Kidney epithelial cell (primary cell): ENCODE data around the gene FAM98B. TPM values are rescaled to one million over a fixed set of nuclear protein-coding genes. Genes with fewer than 3 reads are reported as not detected.

Experiments used
- DNase-seq: peaks from one replicate; pipeline ENCODE4 v3.0.0-alpha.2; 2010; ENCODE audit warnings: low read depth
- H3K27me3 ChIP-seq: 2 replicates; pipeline ENCODE4 v1.6.0; 2011; ENCODE audit warnings: low read length; ENCODE audit not compliant: control insufficient read depth, insufficient read depth
- H3K36me3 ChIP-seq: 2 replicates; pipeline ENCODE4 v1.5.1; 2011; ENCODE audit warnings: low read length; ENCODE audit not compliant: control insufficient read depth, insufficient read depth
- H3K4me3 ChIP-seq: 2 replicates; pipeline ENCODE4 v1.5.1; 2011; ENCODE audit warnings: low read depth, mild to moderate bottlenecking, control low read depth, low read length
- total RNA-seq: library from RNA; depleted of rRNA; stranded (reverse); fragments of >200 nt; gene quantifications from 2 replicates; pipeline ENCODE4 v1.2.3, GENCODE V29; 2015
- TF ChIP-seq, protein P1 (sequence below): IDR thresholded peaks from 2 replicates; pipeline ENCODE4 v1.5.1; 2011; ENCODE audit warnings: mild to moderate bottlenecking, moderate library complexity, low read length, control low read depth, inconsistent platforms; ENCODE audit not compliant: insufficient read depth, poor library complexity, severe bottlenecking

FAM98B gene
- total RNA-seq, 1 donor from 2014 or later: 9.1 TPM

DNA sequence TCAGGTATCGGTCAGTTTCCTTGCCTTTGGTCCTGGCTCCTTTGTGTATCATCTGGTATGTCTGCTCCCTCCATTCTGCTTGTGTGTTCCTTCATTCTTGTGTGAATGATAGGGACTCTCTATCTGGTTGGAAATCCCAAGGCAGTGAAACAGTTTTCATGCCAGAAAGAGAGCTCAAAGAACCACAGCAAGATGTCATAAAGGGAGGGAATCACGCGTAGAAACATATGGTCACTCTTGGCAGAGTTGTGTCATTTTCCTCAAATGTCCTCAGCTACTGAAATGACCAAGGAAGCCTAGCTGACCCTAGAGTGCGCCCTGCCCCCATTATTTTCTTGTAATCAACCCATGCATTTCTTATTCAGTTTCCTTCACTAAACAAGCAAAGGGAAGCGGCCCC, 62.7 kb downstream of the FAM98B start:
- Histone ChIP-seq H3K27me3 (no peaks in the 10 kb centered on the region), H3K4me3 (no peak overlapping the region), H3K36me3 (no peaks in the 10 kb centered on the region)
- TF ChIP-seq, protein P1, sequence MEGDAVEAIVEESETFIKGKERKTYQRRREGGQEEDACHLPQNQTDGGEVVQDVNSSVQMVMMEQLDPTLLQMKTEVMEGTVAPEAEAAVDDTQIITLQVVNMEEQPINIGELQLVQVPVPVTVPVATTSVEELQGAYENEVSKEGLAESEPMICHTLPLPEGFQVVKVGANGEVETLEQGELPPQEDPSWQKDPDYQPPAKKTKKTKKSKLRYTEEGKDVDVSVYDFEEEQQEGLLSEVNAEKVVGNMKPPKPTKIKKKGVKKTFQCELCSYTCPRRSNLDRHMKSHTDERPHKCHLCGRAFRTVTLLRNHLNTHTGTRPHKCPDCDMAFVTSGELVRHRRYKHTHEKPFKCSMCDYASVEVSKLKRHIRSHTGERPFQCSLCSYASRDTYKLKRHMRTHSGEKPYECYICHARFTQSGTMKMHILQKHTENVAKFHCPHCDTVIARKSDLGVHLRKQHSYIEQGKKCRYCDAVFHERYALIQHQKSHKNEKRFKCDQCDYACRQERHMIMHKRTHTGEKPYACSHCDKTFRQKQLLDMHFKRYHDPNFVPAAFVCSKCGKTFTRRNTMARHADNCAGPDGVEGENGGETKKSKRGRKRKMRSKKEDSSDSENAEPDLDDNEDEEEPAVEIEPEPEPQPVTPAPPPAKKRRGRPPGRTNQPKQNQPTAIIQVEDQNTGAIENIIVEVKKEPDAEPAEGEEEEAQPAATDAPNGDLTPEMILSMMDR: no peak
- no peak for DNase-seq

DNA sequence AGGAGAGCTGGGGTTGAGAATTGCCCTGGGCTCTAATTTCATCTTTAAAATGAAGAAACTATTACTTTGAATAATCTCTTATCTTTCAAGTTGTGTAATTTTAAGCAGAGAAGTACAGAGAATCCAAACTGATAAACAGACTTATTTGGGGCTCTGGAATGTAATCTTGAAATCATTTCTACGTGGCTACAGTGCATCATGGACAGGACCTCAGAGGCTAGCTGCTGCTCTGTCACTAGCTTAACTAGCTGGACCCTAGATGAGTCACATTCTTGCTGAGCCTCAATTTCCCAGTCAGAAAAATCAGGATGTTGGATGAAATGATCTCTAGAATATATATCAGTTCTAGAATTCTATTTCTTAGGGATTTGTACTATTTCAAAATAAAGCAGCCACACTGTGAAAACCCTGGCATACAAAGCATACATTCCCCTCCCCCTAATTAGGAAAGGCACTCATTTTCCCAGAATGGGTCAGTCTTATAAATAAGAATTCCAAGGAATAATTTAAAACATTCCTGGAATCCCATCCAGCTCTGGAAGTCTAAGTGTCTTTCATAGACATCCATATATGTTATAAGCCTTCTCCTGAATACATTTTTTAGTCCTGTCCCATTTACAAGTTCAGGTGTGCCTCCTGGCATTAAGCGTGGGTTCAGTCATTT, 63.5 kb downstream of the FAM98B start:
- Histone ChIP-seq H3K36me3 (no peaks in the 10 kb centered on the region), H3K27me3 (no peaks in the 10 kb centered on the region)
- TF ChIP-seq, protein P1: no peak

DNA sequence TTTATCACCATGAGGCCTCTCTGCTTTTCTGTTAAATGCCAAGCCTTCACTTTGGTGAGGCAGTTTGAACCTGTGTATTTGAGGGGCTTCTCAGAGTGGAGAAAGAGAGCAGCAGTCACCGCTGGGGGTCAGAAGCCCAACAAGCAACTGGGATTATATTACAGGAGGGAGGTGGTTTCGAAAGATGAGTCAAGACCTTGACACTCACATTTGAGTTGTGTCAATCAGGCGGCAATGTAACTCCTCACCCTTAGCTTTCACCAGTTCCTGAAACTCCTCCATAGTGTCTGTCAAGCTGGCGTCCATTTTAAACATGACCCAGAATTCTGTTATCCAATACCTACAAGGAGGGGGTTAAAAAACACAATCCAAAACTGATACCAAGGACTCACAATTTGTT, 64.2 kb downstream of the FAM98B start:
- no peak for DNase-seq
- no peaks in the 10 kb centered on the region for H3K27me3 ChIP-seq
- TF ChIP-seq, protein P1: no peak
- no peak overlapping the region for H3K4me3 ChIP-seq
- H3K36me3 ChIP-seq: no peaks in the 10 kb centered on the region

More for the DNA sequence above, 63.5 kb downstream of the FAM98B start:
- no peak overlapping the region for H3K4me3 ChIP-seq
- DNase-seq: no peak

DNA sequence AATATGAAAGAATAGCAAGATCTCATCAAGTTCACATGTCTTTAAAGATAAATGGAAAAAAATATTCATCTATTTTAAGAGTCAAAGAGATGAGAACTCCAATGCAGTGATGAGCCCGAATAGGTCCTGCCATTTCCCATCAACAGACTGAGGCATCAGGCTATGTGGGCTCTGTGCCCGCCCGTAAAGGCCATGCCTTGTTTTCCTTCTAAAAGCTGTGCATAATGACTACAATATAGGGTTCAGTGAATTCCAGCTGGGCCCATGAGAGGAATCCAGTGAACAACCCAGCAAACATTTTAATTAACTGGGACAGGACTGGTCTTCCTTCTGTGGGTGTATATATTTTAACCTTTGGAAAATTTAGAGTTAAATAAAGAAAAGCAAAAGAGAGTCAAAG, 66.1 kb downstream of the FAM98B start:
- H3K36me3 ChIP-seq: no peaks in the 10 kb centered on the region
- H3K4me3 ChIP-seq: no peak overlapping the region
- DNase-seq: no peak
- H3K27me3 ChIP-seq: no peaks in the 10 kb centered on the region
- TF ChIP-seq, protein P1: no peak

DNA sequence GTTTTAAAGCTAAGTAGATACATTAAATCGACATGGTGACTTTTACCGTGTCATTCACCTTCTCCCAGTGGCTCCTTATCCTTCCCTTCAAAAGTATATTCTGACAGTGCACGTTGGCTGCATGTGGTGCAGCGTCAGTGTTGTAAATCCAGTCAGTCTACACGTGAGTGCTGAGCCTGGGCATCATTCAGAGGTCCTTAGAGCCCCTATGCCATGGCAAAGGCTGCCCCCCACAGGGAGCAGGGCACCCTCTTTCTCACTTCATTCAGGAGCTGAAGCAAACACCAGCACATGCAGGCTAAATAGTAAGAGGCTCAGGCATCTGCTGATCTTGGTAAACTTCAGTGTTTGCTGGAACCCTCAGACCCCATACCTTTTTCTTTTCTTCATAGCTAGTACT, 67.4 kb downstream of the FAM98B start:
- H3K4me3 ChIP-seq: no peak overlapping the region
- DNase-seq: no peak
- TF ChIP-seq, protein P1: no peak
- H3K36me3 ChIP-seq: no peaks in the 10 kb centered on the region
- H3K27me3 ChIP-seq: no peaks in the 10 kb centered on the region

DNA sequence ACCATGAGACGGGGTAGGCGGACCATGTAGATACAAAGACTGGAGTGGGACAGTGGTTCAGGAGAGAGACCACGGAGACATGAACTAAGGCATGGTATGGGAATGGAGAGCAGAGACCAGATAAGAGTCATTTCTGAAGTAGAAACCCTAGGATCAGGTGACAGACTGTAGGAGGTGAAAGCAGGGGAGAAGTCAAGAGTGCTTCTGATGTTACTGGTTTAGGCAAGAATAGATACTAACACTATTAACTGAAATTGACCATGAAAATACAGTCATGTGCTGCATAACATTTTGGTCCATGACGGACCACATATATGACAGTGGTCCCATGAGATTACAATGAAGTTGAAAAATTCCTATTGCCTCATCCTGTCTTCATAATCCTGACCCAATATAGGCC, 69.0 kb downstream of the FAM98B start:
- Histone ChIP-seq H3K27me3 (no peaks in the 10 kb centered on the region), H3K36me3 (no peaks in the 10 kb centered on the region), H3K4me3 (no peak overlapping the region)
- DNase-seq: no peak
- TF ChIP-seq, protein P1: no peak
